Neural crest cell (in vitro differentiated cells): ENCODE results near the gene HOXB2. TPM values are rescaled to one million over a fixed set of nuclear protein-coding genes. Genes with fewer than 3 reads are reported as not detected.

Experiments
- DNase-seq: peaks from one replicate; pipeline ENCODE4 v3.0.0; 2021; ENCODE audit warnings: low read depth, mixed read lengths, low spot score
- H3K27ac Mint-ChIP-seq: one replicate; pipeline ENCODE4 v1.8.0; 2021; ENCODE audit warnings: mild to moderate bottlenecking, mixed read lengths; ENCODE audit not compliant: unreplicated experiment
- H3K27me3 Mint-ChIP-seq: 2 replicates; pipeline ENCODE4 v1.8.0; 2021; ENCODE audit warnings: low read depth, mild to moderate bottlenecking, mixed read lengths
- H3K36me3 Mint-ChIP-seq: 2 replicates; pipeline ENCODE4 v1.8.0; 2021; ENCODE audit warnings: low read depth, mild to moderate bottlenecking, mixed read lengths
- H3K4me1 Mint-ChIP-seq: 2 replicates; pipeline ENCODE4 v1.8.0; 2021; ENCODE audit warnings: mixed read lengths
- H3K4me3 Mint-ChIP-seq: one replicate; pipeline ENCODE4 v1.8.0; 2021; ENCODE audit warnings: mild to moderate bottlenecking, mixed read lengths
- H3K9me3 Mint-ChIP-seq: 2 replicates; pipeline ENCODE4 v1.8.0; 2021; ENCODE audit warnings: mixed read lengths
- CTCF ChIP-seq: fragments of 200-600 bp; sonication (generic); conservative IDR thresholded peaks from 2 replicates; pipeline ENCODE4 v1.5.0; 2021; ENCODE audit warnings: antibody characterized with exemption, mild to moderate bottlenecking
- total RNA-seq: library from RNA; stranded (reverse); gene quantifications from 2 replicates; pipeline ENCODE4 v1.2.1, GENCODE V29; 2021

HOXB2 gene
- total RNA-seq, 1 donor from 2014 or later: 60.0 TPM

- H3K36me3 Mint-ChIP-seq: peaks cover 4% of the 10 kb centered on the region
- no peak for TF ChIP-seq CTCF
- no peak for DNase-seq
- H3K27ac Mint-ChIP-seq: no peak overlapping the region
- peak overlapping the region; percentile 84 for H3K4me3 Mint-ChIP-seq
- no peaks in the 10 kb centered on the region for H3K9me3 Mint-ChIP-seq
- H3K4me1 Mint-ChIP-seq: peaks cover 73% of the 10 kb centered on the region
- H3K27me3 Mint-ChIP-seq: peaks cover 99% of the 10 kb centered on the region
These were observed 6.3 kb upstream of the HOXB2 start for GRCh38 chr17:48551214-48551555.

- Mint-ChIP-seq H3K27ac (peak overlapping the region; percentile 57), H3K4me1 (peaks cover 78% of the 10 kb centered on the region), H3K36me3 (peaks cover 4% of the 10 kb centered on the region), H3K9me3 (no peaks in the 10 kb centered on the region), H3K4me3 (peak overlapping the region; percentile 84), H3K27me3 (peaks cover 99% of the 10 kb centered on the region)
- peak; percentile 49 for TF ChIP-seq CTCF
- DNase-seq: no peak
These were observed 5.7 kb upstream of the HOXB2 start for GRCh38 chr17:48550502-48551213.

GRCh38 chr17:48549914-48550501, 5.1 kb upstream of the HOXB2 start:
- no peak for TF ChIP-seq CTCF
- H3K36me3 Mint-ChIP-seq: peaks cover 6% of the 10 kb centered on the region
- DNase-seq: no peak
- H3K4me1 Mint-ChIP-seq: peaks cover 79% of the 10 kb centered on the region
- peak overlapping the region; percentile 84 for H3K4me3 Mint-ChIP-seq
- peaks cover 100% of the 10 kb centered on the region for H3K27me3 Mint-ChIP-seq
- peak overlapping the region; percentile 57 for H3K27ac Mint-ChIP-seq
- H3K9me3 Mint-ChIP-seq: no peaks in the 10 kb centered on the region

- Mint-ChIP-seq H3K36me3 (peaks cover 8% of the 10 kb centered on the region), H3K4me1 (peaks cover 79% of the 10 kb centered on the region), H3K27me3 (peaks cover 100% of the 10 kb centered on the region), H3K27ac (peak overlapping the region; percentile 85), H3K4me3 (peak overlapping the region; percentile 84), H3K9me3 (no peaks in the 10 kb centered on the region)
- no peak for TF ChIP-seq CTCF
- no peak for DNase-seq
These were observed 4.3 kb upstream of the HOXB2 start for GRCh38 chr17:48549281-48549630.

- H3K27ac Mint-ChIP-seq: peak overlapping the region; percentile 89
- no peaks in the 10 kb centered on the region for H3K9me3 Mint-ChIP-seq
- peak; percentile 22 for TF ChIP-seq CTCF
- H3K4me3 Mint-ChIP-seq: peak overlapping the region; percentile 93
- H3K4me1 Mint-ChIP-seq: peaks cover 76% of the 10 kb centered on the region
- H3K27me3 Mint-ChIP-seq: peaks cover 99% of the 10 kb centered on the region
- no peak for DNase-seq
- H3K36me3 Mint-ChIP-seq: peaks cover 8% of the 10 kb centered on the region
These were observed 3.8 kb upstream of the HOXB2 start for GRCh38 chr17:48548523-48549280.
